ENCODE measurements around the gene MARS2. TPM values are rescaled to one million over a fixed set of nuclear protein-coding genes. Genes with fewer than 3 reads are reported as not detected.

MARS2 gene
- total RNA-seq, 2 experiments from 2014 or later: 21.8 to 32.7 TPM

GRCh38 chr2:197705912-197706838 is 1.0 kb downstream of the MARS2 start:
- Histone ChIP-seq H3K4me1 (ENCODE audit: insufficient read depth, low read length, poor library complexity, severe bottlenecking) (peaks cover 32% of the 10 kb centered on the region), H3K9me2 (ENCODE audit: insufficient read depth, low read length) (no peaks in the 10 kb centered on the region), H2AFZ (ENCODE audit: low read length) (no peak overlapping the region), H3K4me3 (ENCODE audit: low read depth, low read length, poor library complexity, severe bottlenecking) (peak overlapping the region; percentile 90), H3K36me3 (ENCODE audit: insufficient read depth, low read length) (peaks cover 36% of the 10 kb centered on the region), H4K20me1 (ENCODE audit: insufficient read depth, low read length) (peaks cover 33% of the 10 kb centered on the region), H3K27ac (ENCODE audit: low read depth, low read length, poor library complexity, severe bottlenecking) (peak overlapping the region; percentile 47), H3K4me2 (ENCODE audit: low read length) (peak overlapping the region; percentile 94), H3K9me3 (ENCODE audit: low read length) (no peaks in the 10 kb centered on the region), H3K79me2 (ENCODE audit: insufficient read depth, low read depth, low read length) (peaks cover 56% of the 10 kb centered on the region)
- intact Hi-C loops (cut with micrococcal nuclease; ENCODE audit: unreplicated experiment): loop anchor here (2.0 to 10.0 kb wide), 6 partner anchors 189 to 1061 kb away; partner anchors contain the start of genes COQ10B, HSPD1 and MOB4
- POLR2A ChIA-PET: interaction anchor here (2.8 kb wide), 1 partner anchor 9 kb away, joined by 23 read pairs; no protein-coding TSS in a partner anchor
- peak; percentile 74 for DNase-seq (ENCODE audit: low spot score)
- CTCF ChIA-PET (ENCODE audit: unreplicated experiment): interaction anchor here (0.6 kb wide), 1 partner anchor 72 kb away, joined by 3 read pairs; no protein-coding TSS in a partner anchor
- TF ChIP-seq CTCF (conservative IDR thresholded peaks at IDR 0.05; ENCODE audit: low read length): no peak
- no peak for TF ChIP-seq EZH2phosphoT487 (IDR thresholded peaks at IDR 0.05; ENCODE audit: borderline replicate concordance, low read depth, low read length)
- BruUV-seq (replicated peaks): no TSS peak

DNA sequence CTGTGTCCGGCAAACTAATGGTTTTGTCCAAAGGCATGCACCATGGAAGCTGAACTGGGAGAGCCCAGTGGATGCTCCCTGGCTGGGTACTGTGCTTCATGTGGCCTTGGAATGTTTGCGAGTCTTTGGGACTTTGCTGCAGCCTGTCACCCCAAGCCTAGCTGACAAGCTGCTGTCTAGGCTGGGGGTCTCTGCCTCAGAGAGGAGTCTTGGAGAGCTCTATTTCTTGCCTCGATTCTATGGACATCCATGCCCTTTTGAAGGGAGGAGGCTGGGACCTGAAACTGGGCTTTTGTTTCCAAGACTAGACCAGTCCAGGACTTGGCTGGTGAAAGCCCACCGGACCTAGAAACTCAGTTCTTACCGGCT is 1.7 kb downstream of the MARS2 start:
- no peak for DNase-seq (ENCODE audit: low spot score)
- H3K79me2 ChIP-seq (ENCODE audit: insufficient read depth, low read depth, low read length): peaks cover 63% of the 10 kb centered on the region
- no peak for TF ChIP-seq EZH2phosphoT487 (IDR thresholded peaks at IDR 0.05; ENCODE audit: borderline replicate concordance, low read depth, low read length)
- TF ChIP-seq CTCF (conservative IDR thresholded peaks at IDR 0.05; ENCODE audit: low read length): no peak
- no peaks in the 10 kb centered on the region for H3K9me2 ChIP-seq (ENCODE audit: insufficient read depth, low read length)
- peak overlapping the region; percentile 90 for H3K4me3 ChIP-seq (ENCODE audit: low read depth, low read length, poor library complexity, severe bottlenecking)
- no peak overlapping the region for H3K27ac ChIP-seq (ENCODE audit: low read depth, low read length, poor library complexity, severe bottlenecking)
- no TSS peak for BruUV-seq (replicated peaks)
- peaks cover 42% of the 10 kb centered on the region for H3K36me3 ChIP-seq (ENCODE audit: insufficient read depth, low read length)
- CTCF ChIA-PET (ENCODE audit: unreplicated experiment): interaction anchor here (0.6 kb wide), 1 partner anchor 71 kb away, joined by 3 read pairs; no protein-coding TSS in a partner anchor
- H3K4me2 ChIP-seq (ENCODE audit: low read length): peak overlapping the region; percentile 94
- no peak overlapping the region for H2AFZ ChIP-seq (ENCODE audit: low read length)
- H4K20me1 ChIP-seq (ENCODE audit: insufficient read depth, low read length): peaks cover 33% of the 10 kb centered on the region
- POLR2A ChIA-PET: interaction anchor here (2.8 kb wide), 1 partner anchor 8 kb away, joined by 23 read pairs; no protein-coding TSS in a partner anchor
- H3K9me3 ChIP-seq (ENCODE audit: low read length): no peaks in the 10 kb centered on the region
- peaks cover 37% of the 10 kb centered on the region for H3K4me1 ChIP-seq (ENCODE audit: insufficient read depth, low read length, poor library complexity, severe bottlenecking)
- intact Hi-C loops (cut with micrococcal nuclease; ENCODE audit: unreplicated experiment): loop anchor here (1.0 to 10.0 kb wide), 6 partner anchors 70 to 1062 kb away; partner anchors contain the start of genes COQ10B and HSPD1
